Measurements from ENCODE around the gene PRSS58. TPM values are rescaled to one million over a fixed set of nuclear protein-coding genes. Genes with fewer than 3 reads are reported as not detected.

PRSS58 gene
- total RNA-seq, 1 experiment from 2014 or later: not detected

DNA sequence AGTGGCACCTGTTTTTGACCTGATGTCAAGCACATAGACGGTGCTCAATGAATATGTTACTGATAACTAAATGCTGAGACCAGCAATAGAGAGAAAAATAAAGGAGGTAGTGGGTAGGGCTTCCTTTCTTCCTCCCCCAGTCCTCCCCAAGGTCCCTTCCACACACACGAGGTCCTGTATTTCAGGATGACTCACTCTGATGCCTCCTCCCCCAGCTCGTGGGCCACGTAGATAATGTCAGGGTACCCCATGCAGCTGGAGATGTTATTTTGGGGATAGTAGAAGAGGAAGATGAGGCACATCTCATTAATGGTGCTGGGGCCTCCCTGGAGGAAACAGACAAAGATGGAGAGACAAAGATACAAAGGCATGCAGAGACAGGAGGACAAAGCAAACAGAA lies 17.3 kb downstream of the PRSS58 start:
- Histone ChIP-seq H3K27me3 (ENCODE audit: insufficient read depth, low read depth) (peaks cover 22% of the 10 kb centered on the region; the same call in 1 of the 2 replicates), H3K36me3 (ENCODE audit: low read depth) (no peaks in the 10 kb centered on the region), H3K79me2 (ENCODE audit: low read depth) (no peaks in the 10 kb centered on the region), H3K9me2 (ENCODE audit: insufficient read depth) (no peaks in the 10 kb centered on the region), H3K9me3 (ENCODE audit: insufficient read depth, low read depth) (no peaks in the 10 kb centered on the region), H4K20me1 (ENCODE audit: insufficient read depth) (no peaks in the 10 kb centered on the region), H3K27ac (no peak overlapping the region), H3K4me2 (no peak overlapping the region), H3K4me3 (no peak overlapping the region), H3F3A (ENCODE audit: insufficient read depth, low read depth) (no peaks in the 10 kb centered on the region), H3K4me1 (replicated peaks; ENCODE audit: insufficient read depth) (no peaks in the 10 kb centered on the region), H2AFZ (no peak overlapping the region)
- intact Hi-C loops (cut with micrococcal nuclease; ENCODE audit: unreplicated experiment): no loop called here
- TF ChIP-seq, protein P1, sequence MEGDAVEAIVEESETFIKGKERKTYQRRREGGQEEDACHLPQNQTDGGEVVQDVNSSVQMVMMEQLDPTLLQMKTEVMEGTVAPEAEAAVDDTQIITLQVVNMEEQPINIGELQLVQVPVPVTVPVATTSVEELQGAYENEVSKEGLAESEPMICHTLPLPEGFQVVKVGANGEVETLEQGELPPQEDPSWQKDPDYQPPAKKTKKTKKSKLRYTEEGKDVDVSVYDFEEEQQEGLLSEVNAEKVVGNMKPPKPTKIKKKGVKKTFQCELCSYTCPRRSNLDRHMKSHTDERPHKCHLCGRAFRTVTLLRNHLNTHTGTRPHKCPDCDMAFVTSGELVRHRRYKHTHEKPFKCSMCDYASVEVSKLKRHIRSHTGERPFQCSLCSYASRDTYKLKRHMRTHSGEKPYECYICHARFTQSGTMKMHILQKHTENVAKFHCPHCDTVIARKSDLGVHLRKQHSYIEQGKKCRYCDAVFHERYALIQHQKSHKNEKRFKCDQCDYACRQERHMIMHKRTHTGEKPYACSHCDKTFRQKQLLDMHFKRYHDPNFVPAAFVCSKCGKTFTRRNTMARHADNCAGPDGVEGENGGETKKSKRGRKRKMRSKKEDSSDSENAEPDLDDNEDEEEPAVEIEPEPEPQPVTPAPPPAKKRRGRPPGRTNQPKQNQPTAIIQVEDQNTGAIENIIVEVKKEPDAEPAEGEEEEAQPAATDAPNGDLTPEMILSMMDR (conservative IDR thresholded peaks at IDR 0.05): no peak
- TF ChIP-seq EZH2 (IDR thresholded peaks at IDR 0.05; ENCODE audit: low read depth): no peak
- POLR2A ChIA-PET (ENCODE audit: unreplicated experiment): no interaction called here
- CTCF ChIA-PET: no interaction called here
- no peak for DNase-seq
- BruUV-seq (replicated peaks): no TSS peak

DNA sequence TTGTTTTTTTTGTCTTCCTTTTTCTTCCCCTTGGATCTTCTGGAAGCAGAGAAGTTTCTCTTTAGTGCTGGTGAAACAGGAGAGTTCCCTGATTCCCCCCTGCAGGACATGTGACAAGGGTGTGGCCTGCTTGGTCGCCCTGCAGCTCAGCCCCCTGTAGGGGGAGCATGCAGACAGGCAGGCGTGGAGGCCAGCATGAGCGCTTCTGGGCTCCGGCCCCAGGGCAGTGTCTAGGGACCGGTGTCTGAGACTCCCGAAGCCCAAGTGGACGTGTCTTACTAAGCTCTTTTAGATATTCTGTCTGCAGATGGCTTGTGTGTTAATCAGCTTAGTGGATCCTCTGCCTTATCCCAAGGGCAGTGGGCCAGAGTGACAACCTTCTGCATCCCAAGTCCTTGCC lies 26.1 kb downstream of the PRSS58 start:
- intact Hi-C loops (cut with micrococcal nuclease; ENCODE audit: unreplicated experiment): no loop called here
- DNase-seq: no peak

DNA sequence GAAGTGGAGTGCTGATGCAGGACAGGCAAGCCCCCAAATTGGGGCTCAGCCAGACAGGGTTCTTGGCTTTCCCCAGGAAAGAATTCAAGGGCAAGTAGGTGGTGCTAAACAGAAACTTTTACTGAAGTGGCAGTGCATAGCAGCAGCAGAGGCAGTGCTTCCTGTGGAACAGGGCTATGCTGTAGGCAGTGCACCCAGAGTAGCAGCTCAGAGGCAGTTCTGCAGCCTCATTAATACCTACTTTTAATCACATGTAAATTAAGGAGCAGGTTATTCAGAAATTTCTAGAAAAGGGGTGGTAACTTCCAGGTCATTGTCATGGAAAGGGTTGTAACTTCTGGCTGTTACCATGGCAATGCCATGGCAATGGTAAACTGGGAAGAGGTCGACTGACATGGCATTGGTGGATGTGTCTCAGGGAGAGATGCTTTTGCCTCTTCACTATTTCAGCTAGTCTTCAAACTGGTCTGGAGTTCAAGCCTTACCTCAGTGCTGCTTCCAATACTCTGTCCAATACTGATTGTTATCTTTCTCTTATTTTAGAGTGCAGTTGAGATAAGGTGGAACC lies 29.2 kb downstream of the PRSS58 start:
- Histone ChIP-seq H3K36me3 (ENCODE audit: low read depth) (no peaks in the 10 kb centered on the region), H3K79me2 (ENCODE audit: low read depth) (no peaks in the 10 kb centered on the region), H4K20me1 (ENCODE audit: insufficient read depth) (no peaks in the 10 kb centered on the region), H2AFZ (no peak overlapping the region), H3K27me3 (ENCODE audit: insufficient read depth, low read depth) (no peaks in the 10 kb centered on the region), H3K4me1 (replicated peaks; ENCODE audit: insufficient read depth) (no peaks in the 10 kb centered on the region), H3F3A (ENCODE audit: insufficient read depth, low read depth) (no peaks in the 10 kb centered on the region), H3K27ac (no peak overlapping the region), H3K4me3 (no peak overlapping the region), H3K9me2 (ENCODE audit: insufficient read depth) (no peaks in the 10 kb centered on the region), H3K4me2 (no peak overlapping the region), H3K9me3 (ENCODE audit: insufficient read depth, low read depth) (no peaks in the 10 kb centered on the region)
- TF ChIP-seq EZH2 (IDR thresholded peaks at IDR 0.05; ENCODE audit: low read depth): no peak
- TF ChIP-seq, protein P1 (conservative IDR thresholded peaks at IDR 0.05): no peak
- no TSS peak for BruUV-seq (replicated peaks)
- ChIA-PET CTCF (no interaction called here), POLR2A (ENCODE audit: unreplicated experiment) (no interaction called here)
- no peak for DNase-seq
- intact Hi-C loops (cut with micrococcal nuclease; ENCODE audit: unreplicated experiment): no loop called here

More for the DNA sequence above, 26.1 kb downstream of the PRSS58 start:
- no TSS peak for BruUV-seq (replicated peaks)
- Histone ChIP-seq H3K79me2 (ENCODE audit: low read depth) (no peaks in the 10 kb centered on the region), H3K27ac (no peak overlapping the region), H2AFZ (no peak overlapping the region), H3K36me3 (ENCODE audit: low read depth) (no peaks in the 10 kb centered on the region), H3K4me2 (no peak overlapping the region), H3K9me3 (ENCODE audit: insufficient read depth, low read depth) (no peaks in the 10 kb centered on the region), H4K20me1 (ENCODE audit: insufficient read depth) (no peaks in the 10 kb centered on the region), H3K4me1 (replicated peaks; ENCODE audit: insufficient read depth) (no peaks in the 10 kb centered on the region), H3K9me2 (ENCODE audit: insufficient read depth) (no peaks in the 10 kb centered on the region), H3K4me3 (no peak overlapping the region), H3F3A (ENCODE audit: insufficient read depth, low read depth) (no peaks in the 10 kb centered on the region), H3K27me3 (ENCODE audit: insufficient read depth, low read depth) (peaks cover 6% of the 10 kb centered on the region; the same call in 1 of the 2 replicates)
- TF ChIP-seq, protein P1 (conservative IDR thresholded peaks at IDR 0.05): no peak
- no peak for TF ChIP-seq EZH2 (IDR thresholded peaks at IDR 0.05; ENCODE audit: low read depth)
- POLR2A ChIA-PET (ENCODE audit: unreplicated experiment): no interaction called here
- CTCF ChIA-PET: no interaction called here

Other genes with a start within 250 kb of the PRSS58 start
- not detected in 2 replicates for gene MGAM2, start 146.3 kb downstream of the PRSS58 start, total RNA-seq (2021)